Measurements from ENCODE around the gene ZBTB39. TPM values are rescaled to one million over a fixed set of nuclear protein-coding genes. Genes with fewer than 3 reads are reported as not detected.

The ZBTB39 gene
- total RNA-seq, 1 experiment from 2014 or later, result 31.2 TPM

- H3K23me2 ChIP-seq (ENCODE audit: insufficient read length, low read depth, low read length, poor library complexity, severe bottlenecking), result no peaks in the 10 kb centered on the region
- no peak overlapping the region for H2BK15ac ChIP-seq (ENCODE audit: low read depth, low read length)
- H3K27me3 Mint-ChIP-seq (ENCODE audit: low read depth), result peaks cover 7% of the 10 kb centered on the region
- H3K9ac ChIP-seq (ENCODE audit: extremely low read depth, insufficient read length, low read length), result no peak overlapping the region
- no peaks in the 10 kb centered on the region for H3K4me1 ChIP-seq (ENCODE audit: insufficient read depth, low read length)
- H4K8ac ChIP-seq (replicated peaks; ENCODE audit: insufficient read length, low read depth, low read length), result no peak overlapping the region
- no peak overlapping the region for H3K14ac ChIP-seq (ENCODE audit: insufficient read depth, low read length)
- H4K20me1 ChIP-seq (ENCODE audit: control insufficient read depth, insufficient read depth, insufficient read length), result no peaks in the 10 kb centered on the region
- no peak overlapping the region for H3K23ac ChIP-seq (ENCODE audit: insufficient read length, low read depth, low read length)
- H3K4me1 Mint-ChIP-seq, result peaks cover 21 to 36% of the 10 kb centered on the region in 2 experiments
- H3K79me1 ChIP-seq (ENCODE audit: insufficient read depth, low read depth, low read length, poor library complexity, severe bottlenecking), result no peaks in the 10 kb centered on the region
- no peaks in the 10 kb centered on the region for H3K36me3 Mint-ChIP-seq (ENCODE audit: insufficient read depth in 1 of 3, low read depth in 3 of 3)
- H3K27ac Mint-ChIP-seq, result no peak overlapping the region
- H3K9me3 Mint-ChIP-seq, result no peaks in the 10 kb centered on the region
- no peak overlapping the region for H3K4ac ChIP-seq (ENCODE audit: low read depth, low read length)
- H2AFZ ChIP-seq (ENCODE audit: low read length), result no peak overlapping the region
- H3T11ph ChIP-seq (ENCODE audit: low read length), result no peak overlapping the region
- no peak overlapping the region for H4K91ac ChIP-seq (ENCODE audit: insufficient read length, low read depth, low read length)
- H3K18ac ChIP-seq (ENCODE audit: insufficient read length, low read depth, low read length), result no peak overlapping the region
- H3K27me3 ChIP-seq (ENCODE audit: insufficient read depth, low read length), result no peaks in the 10 kb centered on the region
- H4K5ac ChIP-seq (ENCODE audit: insufficient read length, low read depth, low read length), result no peak overlapping the region
- no peak overlapping the region for H2BK12ac ChIP-seq (ENCODE audit: insufficient read length, low read depth, low read length)
- H3K9me3 ChIP-seq (ENCODE audit: control insufficient read depth, low read depth, low read length), result no peaks in the 10 kb centered on the region
- H3K27ac ChIP-seq (ENCODE audit: insufficient read length, low read depth, low read length), result no peak overlapping the region
- no peak for TF ChIP-seq CTCF (conservative IDR thresholded peaks at IDR 0.05)
- no CpG with 5 or more reads among the region's 5 CpGs for WGBS (ENCODE audit: extremely low coverage, insufficient read length, low lambda C conversion rate)
- no peaks in the 10 kb centered on the region for H3K79me2 ChIP-seq (ENCODE audit: insufficient read depth, low read length)
- no peak overlapping the region for H3K56ac ChIP-seq (ENCODE audit: insufficient read length, low read depth, low read length)
- no peak overlapping the region for H2BK120ac ChIP-seq (ENCODE audit: low read depth, low read length, poor library complexity, severe bottlenecking)
- no peak overlapping the region for H3K4me2 ChIP-seq (ENCODE audit: insufficient read depth, insufficient read length, low read length)
- H2BK20ac ChIP-seq (ENCODE audit: low read depth, low read length, poor library complexity, severe bottlenecking), result no peak overlapping the region
- DNase-seq, result no peak
- H3K4me3 Mint-ChIP-seq, result no peak overlapping the region
- no peak overlapping the region for H2AK5ac ChIP-seq (ENCODE audit: insufficient read length, low read length)
- no peak overlapping the region for H2BK5ac ChIP-seq (ENCODE audit: insufficient read length, low read length)
Measured at GRCh38 chr12:57027805-57028153, 21.4 kb upstream of the ZBTB39 start.
